ENCODE results near the gene PPP1R13B. TPM values are rescaled to one million over a fixed set of nuclear protein-coding genes. Genes with fewer than 3 reads are reported as not detected.
A peak's percentile ranks its signal among the peaks of the same experiment; 100 is the strongest.

The PPP1R13B gene
- total RNA-seq, 1 donor from 2014 or later = 53.0 TPM

DNA sequence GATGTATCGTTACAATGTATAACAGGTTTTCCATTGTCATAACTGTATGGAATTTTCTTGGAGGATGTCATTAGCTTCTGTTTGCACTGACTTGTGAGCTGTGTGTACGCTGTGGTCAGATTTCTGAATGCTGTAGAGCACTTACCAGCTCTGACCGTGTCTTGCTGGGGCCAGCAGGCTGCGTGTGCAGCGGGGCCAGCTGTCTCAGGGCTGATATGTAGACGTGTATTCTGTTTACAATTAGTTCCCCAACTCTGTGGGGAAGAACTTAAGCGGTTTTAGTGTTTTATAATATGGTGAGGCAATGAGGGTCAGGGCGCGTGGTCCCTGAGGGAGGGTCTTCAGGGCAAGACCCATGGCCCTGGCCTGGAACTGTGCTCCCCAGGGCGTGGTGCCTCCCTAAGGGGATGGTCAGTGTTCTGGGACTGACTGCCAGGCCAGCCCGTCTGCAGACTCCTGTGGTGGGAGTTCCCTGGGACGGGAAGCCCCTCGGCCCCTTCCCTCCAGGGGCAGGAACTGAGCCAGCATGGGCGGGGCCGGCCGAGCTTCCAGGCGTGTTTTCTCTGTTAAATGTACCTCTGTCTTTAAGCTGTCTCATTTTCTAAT lies 150.8 kb downstream of the PPP1R13B start:
- H3K4me3 Mint-ChIP-seq = no peak overlapping the region
- H3K36me3 Mint-ChIP-seq = peaks cover 3% of the 10 kb centered on the region
- H3K4me1 Mint-ChIP-seq = peaks cover 19% of the 10 kb centered on the region
- no peaks in the 10 kb centered on the region for H3K9me3 Mint-ChIP-seq
- peak overlapping the region; percentile 86 for H3K27ac Mint-ChIP-seq
- DNase-seq (ENCODE audit: low spot score in 2 of 2, unreplicated experiment in 2 of 2) = no peak
- H3K27me3 Mint-ChIP-seq (ENCODE audit: low read depth) = no peaks in the 10 kb centered on the region
- TF ChIP-seq, protein P1, sequence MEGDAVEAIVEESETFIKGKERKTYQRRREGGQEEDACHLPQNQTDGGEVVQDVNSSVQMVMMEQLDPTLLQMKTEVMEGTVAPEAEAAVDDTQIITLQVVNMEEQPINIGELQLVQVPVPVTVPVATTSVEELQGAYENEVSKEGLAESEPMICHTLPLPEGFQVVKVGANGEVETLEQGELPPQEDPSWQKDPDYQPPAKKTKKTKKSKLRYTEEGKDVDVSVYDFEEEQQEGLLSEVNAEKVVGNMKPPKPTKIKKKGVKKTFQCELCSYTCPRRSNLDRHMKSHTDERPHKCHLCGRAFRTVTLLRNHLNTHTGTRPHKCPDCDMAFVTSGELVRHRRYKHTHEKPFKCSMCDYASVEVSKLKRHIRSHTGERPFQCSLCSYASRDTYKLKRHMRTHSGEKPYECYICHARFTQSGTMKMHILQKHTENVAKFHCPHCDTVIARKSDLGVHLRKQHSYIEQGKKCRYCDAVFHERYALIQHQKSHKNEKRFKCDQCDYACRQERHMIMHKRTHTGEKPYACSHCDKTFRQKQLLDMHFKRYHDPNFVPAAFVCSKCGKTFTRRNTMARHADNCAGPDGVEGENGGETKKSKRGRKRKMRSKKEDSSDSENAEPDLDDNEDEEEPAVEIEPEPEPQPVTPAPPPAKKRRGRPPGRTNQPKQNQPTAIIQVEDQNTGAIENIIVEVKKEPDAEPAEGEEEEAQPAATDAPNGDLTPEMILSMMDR (IDR thresholded peaks at IDR 0.05; ENCODE audit: unreplicated experiment) = no peak

DNA sequence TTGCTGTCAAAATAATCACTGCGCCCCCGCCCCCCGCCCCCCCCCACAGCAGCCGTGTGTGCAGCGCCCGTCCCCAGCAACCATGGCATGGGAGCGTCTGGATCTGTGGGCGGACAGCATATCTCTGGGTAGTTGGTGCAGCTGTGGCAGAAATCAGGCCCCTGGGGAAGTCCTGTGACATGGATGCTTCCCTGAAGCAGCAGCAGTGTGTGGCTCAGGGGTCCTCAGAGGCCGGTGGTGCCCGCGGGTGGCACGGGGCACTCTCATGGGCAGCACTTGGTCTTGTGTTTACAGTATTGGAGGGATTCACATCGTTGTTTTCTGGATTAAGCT lies 151.3 kb downstream of the PPP1R13B start:
- Mint-ChIP-seq H3K27me3 (ENCODE audit: low read depth) (no peaks in the 10 kb centered on the region), H3K4me3 (no peak overlapping the region), H3K36me3 (peaks cover 3% of the 10 kb centered on the region), H3K27ac (peak overlapping the region; percentile 86), H3K4me1 (peaks cover 19% of the 10 kb centered on the region), H3K9me3 (no peaks in the 10 kb centered on the region)
- DNase-seq (ENCODE audit: low spot score in 2 of 2, unreplicated experiment in 2 of 2) = no peak
- TF ChIP-seq, protein P1 (IDR thresholded peaks at IDR 0.05; ENCODE audit: unreplicated experiment) = no peak

DNA sequence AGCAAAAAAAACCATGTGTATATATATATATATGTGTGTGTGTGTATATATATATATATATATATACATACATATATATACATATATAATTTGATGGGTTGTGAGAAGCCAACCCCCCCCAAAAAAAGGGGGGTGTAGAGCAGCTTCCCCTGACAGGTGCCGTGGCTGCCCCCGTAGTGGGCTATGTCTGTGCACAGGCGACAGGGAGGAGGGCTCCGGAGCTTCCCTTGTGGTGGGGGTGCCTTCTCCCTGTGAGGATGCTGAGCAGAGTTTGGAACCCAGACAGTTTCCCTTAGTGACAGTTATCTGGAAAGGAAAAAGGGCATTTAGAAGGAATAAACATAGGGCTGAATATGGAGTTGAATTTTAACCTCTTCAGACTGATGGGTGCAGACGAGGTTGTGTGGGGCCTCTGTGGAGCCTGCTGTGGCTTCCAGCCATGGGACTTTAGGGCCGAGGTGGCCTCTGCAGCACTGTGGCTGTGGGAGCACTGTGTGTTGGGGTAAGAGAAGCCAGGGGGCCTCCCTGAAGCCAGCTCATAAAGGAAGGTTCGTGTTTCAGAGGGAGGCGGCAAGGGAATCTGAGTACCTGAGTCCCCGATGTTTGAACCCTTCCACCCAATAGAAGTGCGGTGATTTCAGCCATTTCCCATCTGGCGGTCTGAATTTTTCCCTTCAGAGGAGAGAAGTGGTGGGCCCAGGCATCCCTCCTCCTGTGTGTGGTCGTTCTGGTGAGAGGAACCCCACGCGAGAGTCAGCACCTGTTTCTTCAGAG lies 151.9 kb downstream of the PPP1R13B start:
- H3K27me3 Mint-ChIP-seq (ENCODE audit: low read depth) = no peaks in the 10 kb centered on the region
- no peak overlapping the region for H3K27ac Mint-ChIP-seq
- no peak for DNase-seq (ENCODE audit: low spot score in 2 of 2, unreplicated experiment in 2 of 2)
- TF ChIP-seq, protein P1 (IDR thresholded peaks at IDR 0.05; ENCODE audit: unreplicated experiment) = no peak
- peaks cover 3% of the 10 kb centered on the region for H3K36me3 Mint-ChIP-seq
- no peak overlapping the region for H3K4me3 Mint-ChIP-seq
- H3K4me1 Mint-ChIP-seq = peaks cover 19% of the 10 kb centered on the region
- no peaks in the 10 kb centered on the region for H3K9me3 Mint-ChIP-seq

DNA sequence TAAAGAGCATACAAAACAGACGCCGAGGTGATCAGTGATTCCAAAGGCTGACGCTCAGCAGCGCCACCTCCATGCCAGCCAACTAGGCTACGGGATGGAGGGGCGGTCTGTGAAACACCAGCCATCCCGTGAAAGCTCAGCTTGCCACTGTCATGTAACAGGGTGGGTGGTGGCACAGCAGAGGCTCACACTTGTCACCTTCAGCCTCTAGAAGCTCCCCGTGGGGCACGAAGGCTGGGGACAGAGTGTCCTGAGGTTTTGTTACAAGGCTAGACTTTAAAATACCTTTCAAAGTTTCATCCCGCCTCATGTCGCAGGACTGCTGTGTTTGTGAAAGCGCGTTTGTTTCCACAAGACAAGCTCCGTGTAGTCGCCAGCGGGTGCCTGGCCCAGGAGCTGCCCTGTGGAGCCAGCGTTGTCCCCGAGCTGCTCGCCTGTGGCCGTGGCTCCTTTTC lies 152.8 kb downstream of the PPP1R13B start:
- TF ChIP-seq, protein P1 (IDR thresholded peaks at IDR 0.05; ENCODE audit: unreplicated experiment) = no peak
- Mint-ChIP-seq H3K27ac (no peak overlapping the region), H3K36me3 (peaks cover 4% of the 10 kb centered on the region), H3K27me3 (ENCODE audit: low read depth) (no peaks in the 10 kb centered on the region), H3K4me1 (peaks cover 19% of the 10 kb centered on the region), H3K4me3 (no peak overlapping the region), H3K9me3 (no peaks in the 10 kb centered on the region)
- no peak for DNase-seq (ENCODE audit: low spot score in 2 of 2, unreplicated experiment in 2 of 2)

DNA sequence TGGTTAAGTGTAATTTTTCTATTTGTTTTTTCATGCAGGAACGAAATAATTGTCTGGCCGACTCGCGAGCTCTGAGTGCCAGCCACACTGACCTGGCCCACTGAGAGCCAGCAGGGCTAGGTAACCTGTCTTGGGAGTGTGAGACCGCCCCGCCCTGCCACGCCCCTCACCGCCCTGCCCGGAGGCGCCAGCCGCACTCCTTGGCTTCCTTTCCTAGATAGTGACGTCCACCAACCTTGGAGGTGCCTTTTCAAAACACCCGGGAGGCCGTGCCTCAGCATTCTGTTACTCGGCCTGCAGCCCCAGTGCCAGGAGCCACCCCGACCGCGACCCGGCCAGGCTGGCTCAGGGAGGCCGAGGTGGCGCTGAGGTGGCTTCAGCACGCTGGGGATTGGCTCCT lies 153.9 kb downstream of the PPP1R13B start:
- peaks cover 8% of the 10 kb centered on the region for H3K36me3 Mint-ChIP-seq

More for the DNA sequence above, 153.9 kb downstream of the PPP1R13B start:
- Mint-ChIP-seq H3K4me1 (peaks cover 19% of the 10 kb centered on the region), H3K27me3 (ENCODE audit: low read depth) (no peaks in the 10 kb centered on the region), H3K9me3 (no peaks in the 10 kb centered on the region), H3K4me3 (no peak overlapping the region), H3K27ac (no peak overlapping the region)
- TF ChIP-seq, protein P1 (IDR thresholded peaks at IDR 0.05; ENCODE audit: unreplicated experiment) = no peak
- no peak for DNase-seq (ENCODE audit: low spot score in 2 of 2, unreplicated experiment in 2 of 2)

Data from mesothelial cell of epicardium (in vitro differentiated cells).